ENCODE measurements around the gene TXNL4A. TPM values are rescaled to one million over a fixed set of nuclear protein-coding genes. Genes with fewer than 3 reads are reported as not detected.
A peak's percentile ranks its signal among the peaks of the same experiment; 100 is the strongest.
"Not testable (repeated sequence)": the region's sequence is repeated elsewhere in the genome, so short reads cannot be mapped to it uniquely, and the experiment has no call there.

TXNL4A gene
- total RNA-seq = 100 to 1,000 TPM; 120 TPM

GRCh38 chr18:79988451-79989194 is at the start of gene TXNL4A:
Gene TXNL4A, minus strand, starts transcription at chr18:79988563. Its CDS starts 171 bp downstream, at chr18:79988392.
- Mint-ChIP-seq H3K27ac (peak within 1 kb of the TSS; percentile 88), H3K9me3 (no peaks in the 10 kb centered on the region), H3K36me3 (ENCODE audit: low read depth) (peaks cover 25% of the 10 kb centered on the region), H3K27me3 (no peaks in the 10 kb centered on the region), H3K4me3 (peak within 1 kb of the TSS; percentile 92), H3K4me1 (peaks cover 41% of the 10 kb centered on the region)
- ChIA-PET CTCF (interaction anchor here (1.0 to 3.0 kb wide), 3 partner anchors 25 to 45 kb away, joined by 3 to 7 read pairs (median 7); no protein-coding TSS in a partner anchor), POLR2A (interaction anchor here (0.6 to 4.6 kb wide), 13 partner anchors 14 to 465 kb away, joined by 3 to 34 read pairs (median 5); partner anchors contain the start of genes ADNP2, HSBP1L1, RBFA and SLC66A2)
- DNase-seq = peak; percentile 88

- ChIA-PET POLR2A (no interaction called here), CTCF (no interaction called here)
- Mint-ChIP-seq H3K4me1 (peaks cover 32% of the 10 kb centered on the region), H3K9me3 (no peaks in the 10 kb centered on the region), H3K27ac (no peak overlapping the region), H3K4me3 (no peak overlapping the region), H3K27me3 (no peaks in the 10 kb centered on the region), H3K36me3 (ENCODE audit: low read depth) (peaks cover 24% of the 10 kb centered on the region)
- no peak for DNase-seq
These were observed 48.9 kb upstream of the TXNL4A start for GRCh38 chr18:80037300-80037699.

- Mint-ChIP-seq H3K4me3 (peak overlapping the region; percentile 3), H3K36me3 (ENCODE audit: low read depth) (peaks cover 19% of the 10 kb centered on the region), H3K27ac (no peak overlapping the region), H3K27me3 (no peaks in the 10 kb centered on the region), H3K4me1 (peaks cover 28% of the 10 kb centered on the region), H3K9me3 (no peaks in the 10 kb centered on the region)
- POLR2A ChIA-PET = interaction anchor here (1.4 kb wide), 1 partner anchor 73 kb away, joined by 4 read pairs; the partner anchor contains the start of gene ADNP2
- CTCF ChIA-PET = no interaction called here
- no peak for DNase-seq
These were observed 47.6 kb upstream of the TXNL4A start for GRCh38 chr18:80035997-80036396.

- Mint-ChIP-seq H3K9me3 (no peaks in the 10 kb centered on the region), H3K4me3 (peak overlapping the region; percentile 83), H3K4me1 (peaks cover 28% of the 10 kb centered on the region), H3K36me3 (ENCODE audit: low read depth) (peaks cover 11% of the 10 kb centered on the region), H3K27ac (peak overlapping the region; percentile 82), H3K27me3 (no peaks in the 10 kb centered on the region)
- ChIA-PET CTCF (interaction anchor here (0.7 to 2.0 kb wide), 6 partner anchors 10 to 354 kb away, joined by 3 to 4 read pairs (median 3); no protein-coding TSS in a partner anchor), POLR2A (interaction anchor here (1.4 to 4.9 kb wide), 4 partner anchors 47 to 355 kb away, joined by 4 to 33 read pairs (median 10); partner anchors contain the start of genes ADNP2, CTDP1, SLC66A2 and TXNL4A)
- no peak for DNase-seq
These were observed 46.6 kb upstream of the TXNL4A start for GRCh38 chr18:80034852-80035406.

- Mint-ChIP-seq H3K36me3 (ENCODE audit: low read depth) (peaks cover 10% of the 10 kb centered on the region), H3K9me3 (no peaks in the 10 kb centered on the region), H3K4me1 (peaks cover 28% of the 10 kb centered on the region), H3K27me3 (no peaks in the 10 kb centered on the region), H3K27ac (peak within 1 kb of the TSS; percentile 82), H3K4me3 (peak within 1 kb of the TSS; percentile 83)
- ChIA-PET CTCF (interaction anchor here (0.6 to 2.0 kb wide), 8 partner anchors 9 to 354 kb away, joined by 3 to 5 read pairs (median 3); no protein-coding TSS in a partner anchor), POLR2A (interaction anchor here (0.6 to 4.9 kb wide), 8 partner anchors 10 to 966 kb away, joined by 3 to 33 read pairs (median 4); partner anchors contain the start of genes ADNP2, CTDP1, SLC66A2 and TXNL4A)
- peak; percentile 99 for DNase-seq
These were observed 45.9 kb upstream of the TXNL4A start, which contains the start of gene RBFA for GRCh38 chr18:80034068-80034851. Gene RBFA, plus strand, starts transcription at chr18:80034434. Its CDS starts 62 bp downstream, at chr18:80034496.

GRCh38 chr18:80033181-80034067 is 45.1 kb upstream of the TXNL4A start:
- Mint-ChIP-seq H3K27me3 (no peaks in the 10 kb centered on the region), H3K9me3 (no peaks in the 10 kb centered on the region), H3K36me3 (ENCODE audit: low read depth) (peaks cover 5% of the 10 kb centered on the region), H3K4me3 (peak overlapping the region; percentile 83), H3K27ac (peak overlapping the region; percentile 82), H3K4me1 (peaks cover 28% of the 10 kb centered on the region)
- DNase-seq = no peak
- ChIA-PET CTCF (interaction anchor here (0.6 to 2.0 kb wide), 3 partner anchors 22 to 83 kb away, joined by 3 to 5 read pairs (median 4); no protein-coding TSS in a partner anchor), POLR2A (interaction anchor here (0.6 to 4.9 kb wide), 9 partner anchors 9 to 965 kb away, joined by 3 to 33 read pairs (median 4); partner anchors contain the start of genes ADNP2, CTDP1, SLC66A2 and TXNL4A)

GRCh38 chr18:80029690-80030089 is 41.3 kb upstream of the TXNL4A start:
- ChIA-PET CTCF (no interaction called here), POLR2A (no interaction called here)
- Mint-ChIP-seq H3K4me1 (peaks cover 12% of the 10 kb centered on the region), H3K27me3 (no peaks in the 10 kb centered on the region), H3K4me3 (no peak overlapping the region), H3K27ac (no peak overlapping the region), H3K36me3 (ENCODE audit: low read depth) (peaks cover under 1% of the 10 kb centered on the region), H3K9me3 (peaks cover 11% of the 10 kb centered on the region)
- DNase-seq = no peak

GRCh38 chr18:80027719-80028118 is 39.4 kb upstream of the TXNL4A start:
- H3K4me1 Mint-ChIP-seq, DNase-seq, CTCF ChIA-PET, H3K4me3 Mint-ChIP-seq, POLR2A ChIA-PET, H3K27me3 Mint-ChIP-seq, H3K27ac Mint-ChIP-seq: not testable (repeated sequence)
- H3K9me3 Mint-ChIP-seq = peaks cover 29% of the 10 kb centered on the region
- H3K36me3 Mint-ChIP-seq (ENCODE audit: low read depth) = peaks cover 12% of the 10 kb centered on the region

GRCh38 chr18:80026363-80026762 is 38.0 kb upstream of the TXNL4A start:
- POLR2A ChIA-PET = no interaction called here
- H3K36me3 Mint-ChIP-seq (ENCODE audit: low read depth) = peaks cover 21% of the 10 kb centered on the region
- peaks cover 41% of the 10 kb centered on the region for H3K9me3 Mint-ChIP-seq
- CTCF ChIA-PET = interaction anchor here (0.7 to 1.0 kb wide), 2 partner anchors 17 to 20 kb away, joined by 3 read pairs; no protein-coding TSS in a partner anchor
- DNase-seq = no peak
- H3K4me3 Mint-ChIP-seq = no peak overlapping the region
- no peak overlapping the region for H3K27ac Mint-ChIP-seq
- H3K4me1 Mint-ChIP-seq = no peaks in the 10 kb centered on the region
- no peaks in the 10 kb centered on the region for H3K27me3 Mint-ChIP-seq

- Mint-ChIP-seq H3K9me3 (peaks cover 52% of the 10 kb centered on the region), H3K27ac (no peak overlapping the region), H3K36me3 (ENCODE audit: low read depth) (peaks cover 23% of the 10 kb centered on the region), H3K27me3 (no peaks in the 10 kb centered on the region), H3K4me1 (no peaks in the 10 kb centered on the region), H3K4me3 (no peak overlapping the region)
- POLR2A ChIA-PET = no interaction called here
- no peak for DNase-seq
- CTCF ChIA-PET = interaction anchor here (0.6 kb wide), 1 partner anchor 38 kb away, joined by 3 read pairs; no protein-coding TSS in a partner anchor
These were observed 34.8 kb upstream of the TXNL4A start for GRCh38 chr18:80023173-80023572.

GRCh38 chr18:80022613-80023012 is 34.2 kb upstream of the TXNL4A start:
- no peak for DNase-seq
- H3K36me3 Mint-ChIP-seq (ENCODE audit: low read depth) = peaks cover 23% of the 10 kb centered on the region
- no peaks in the 10 kb centered on the region for H3K4me1 Mint-ChIP-seq
- no peak overlapping the region for H3K27ac Mint-ChIP-seq
- H3K4me3 Mint-ChIP-seq = no peak overlapping the region
- POLR2A ChIA-PET = no interaction called here
- peaks cover 52% of the 10 kb centered on the region for H3K9me3 Mint-ChIP-seq
- CTCF ChIA-PET = interaction anchor here (0.6 to 1.1 kb wide), 2 partner anchors 27 to 38 kb away, joined by 3 read pairs; no protein-coding TSS in a partner anchor
- H3K27me3 Mint-ChIP-seq = no peaks in the 10 kb centered on the region

- Mint-ChIP-seq H3K27ac (no peak overlapping the region), H3K4me3 (no peak overlapping the region), H3K9me3 (peaks cover 16% of the 10 kb centered on the region), H3K36me3 (ENCODE audit: low read depth) (no peaks in the 10 kb centered on the region), H3K27me3 (no peaks in the 10 kb centered on the region), H3K4me1 (no peaks in the 10 kb centered on the region)
- no peak for DNase-seq
- CTCF ChIA-PET = no interaction called here
- POLR2A ChIA-PET = no interaction called here
These were observed 24.4 kb upstream of the TXNL4A start for GRCh38 chr18:80012714-80013113.

Measured in activated CD4-positive, alpha-beta memory T cell treated with anti-CD3 and anti-CD28 coated beads, Interleukin-2, amount 10 ng/mL, durations not matched to agents 7 days and 5 days (primary cell).